ENCODE results near the gene NOTCH3. TPM values are rescaled to one million over a fixed set of nuclear protein-coding genes. Genes with fewer than 3 reads are reported as not detected.

NOTCH3 gene
- total and polyA plus RNA-seq, 4 donors: 0.49 to 3.7 (median 2.9) TPM

GRCh38 chr19:15234431-15235130 lies 33.8 kb upstream of the NOTCH3 start:
- Histone ChIP-seq H3K4me1 (ENCODE audit: control insufficient read depth in 4 of 4, insufficient read depth in 4 of 4, low read length in 3 of 4) (peaks cover 0 to 5% (median 0%) of the 10 kb centered on the region in 4 donors), H3K27me3 (ENCODE audit: control insufficient read depth in 4 of 4, insufficient read depth in 4 of 4, low read length in 3 of 4) (no peaks in the 10 kb centered on the region), H3K27ac (ENCODE audit: low read depth in 1 of 2, low read length in 2 of 2) (no peak overlapping the region), H3K36me3 (ENCODE audit: control insufficient read depth in 4 of 4, insufficient read depth in 3 of 4, low read depth in 1 of 4, low read length in 3 of 4) (peaks cover 10 to 34% (median 18%) of the 10 kb centered on the region in 4 donors), H3K4me3 (ENCODE audit: low read depth in 1 of 3, low read length in 3 of 3) (no peak overlapping the region), H3K9ac (ENCODE audit: low read depth in 1 of 2, low read length in 2 of 2) (no peak overlapping the region), H3K9me3 (ENCODE audit: control insufficient read depth in 4 of 4, low read length in 3 of 4) (no peaks in the 10 kb centered on the region)
- DNase-seq (ENCODE audit: low spot score): no peak
- TF ChIP-seq MAX (IDR thresholded peaks at IDR 0.05): no peak
- no peak for TF ChIP-seq RXRA (IDR thresholded peaks at IDR 0.05)
- TF ChIP-seq HNF4A (conservative IDR thresholded peaks at IDR 0.05): no peak
- no peak for TF ChIP-seq CTCF (IDR thresholded peaks at IDR 0.05; ENCODE audit: low read depth, low read length, missing input control)
- TF ChIP-seq EGR1 (IDR thresholded peaks at IDR 0.05; ENCODE audit: low read depth in 2 of 2): no peak
- TF ChIP-seq YY1 (IDR thresholded peaks at IDR 0.05): no peak
- TF ChIP-seq REST (IDR thresholded peaks at IDR 0.05): no peak
- TF ChIP-seq RAD21 (IDR thresholded peaks at IDR 0.05): no peak
- TF ChIP-seq FOXA1 (IDR thresholded peaks at IDR 0.05): no peak
- no peak for TF ChIP-seq ATF3 (IDR thresholded peaks at IDR 0.05)
- TF ChIP-seq GABPA (IDR thresholded peaks at IDR 0.05 in 1 of 2, conservative IDR thresholded peaks at IDR 0.05 in 1 of 2): no peak
- no peak for TF ChIP-seq TAF1 (conservative IDR thresholded peaks at IDR 0.05)
- no peak for TF ChIP-seq HNF4G (IDR thresholded peaks at IDR 0.05)
- TF ChIP-seq NR2F2 (IDR thresholded peaks at IDR 0.05): no peak
- no peak for TF ChIP-seq SP1 (IDR thresholded peaks at IDR 0.05)
- no peak for TF ChIP-seq FOXA2 (IDR thresholded peaks at IDR 0.05)
- no peak for TF ChIP-seq ZBTB33 (IDR thresholded peaks at IDR 0.05)
- no peak for TF ChIP-seq JUND (IDR thresholded peaks at IDR 0.05)
- WGBS: 73% methylated on average over 10 of the region's 10 CpGs

Measured in liver (tissue), 9 donors.